ENCODE data around the gene ZNF205. TPM values are rescaled to one million over a fixed set of nuclear protein-coding genes. Genes with fewer than 3 reads are reported as not detected.

Gene ZNF205
- total and polyA plus RNA-seq, 2 of the 13 experiments (the other 11 are each of a cell fraction or from before 2014, with no cell fraction given) = 5.8 to 10.2 TPM

DNA sequence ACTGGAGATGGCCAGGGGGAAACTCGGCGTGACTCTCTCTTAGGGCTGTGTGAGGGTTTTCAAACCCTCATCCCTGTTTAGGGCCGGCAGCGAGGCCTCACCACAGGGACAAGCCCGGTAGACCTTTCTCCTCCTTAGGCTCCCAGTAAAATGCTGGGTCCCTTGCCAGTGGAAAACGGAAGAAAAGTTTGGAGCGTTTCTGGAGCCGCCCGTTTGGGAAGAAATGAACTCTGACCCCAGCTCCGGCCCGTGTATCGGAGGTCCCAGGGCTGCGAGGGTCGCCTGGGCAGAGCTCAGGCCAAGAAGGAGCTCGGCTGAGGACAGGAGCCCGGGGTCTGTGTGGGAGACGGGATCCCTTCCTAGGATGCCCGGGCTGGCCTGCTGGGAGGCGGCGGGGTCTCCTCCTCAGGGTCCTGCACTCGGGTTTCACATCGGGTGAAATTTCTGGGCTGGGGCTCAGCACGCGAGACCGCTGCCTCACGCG, 45.7 kb downstream of the ZNF205 start (continued):
- TF ChIP-seq ZNF562 (CRISPR knock-in tag; IDR thresholded peaks at IDR 0.05; ENCODE audit: borderline replicate concordance) = no peak
- TF ChIP-seq ZNF780A (CRISPR knock-in tag; IDR thresholded peaks at IDR 0.05) = no peak
- TF ChIP-seq ZNF354B (CRISPR knock-in tag; IDR thresholded peaks at IDR 0.05) = no peak
- no peak for TF ChIP-seq ZNF260 (CRISPR knock-in tag; IDR thresholded peaks at IDR 0.05; ENCODE audit: borderline replicate concordance, low read depth)
- TF ChIP-seq, protein P1, sequence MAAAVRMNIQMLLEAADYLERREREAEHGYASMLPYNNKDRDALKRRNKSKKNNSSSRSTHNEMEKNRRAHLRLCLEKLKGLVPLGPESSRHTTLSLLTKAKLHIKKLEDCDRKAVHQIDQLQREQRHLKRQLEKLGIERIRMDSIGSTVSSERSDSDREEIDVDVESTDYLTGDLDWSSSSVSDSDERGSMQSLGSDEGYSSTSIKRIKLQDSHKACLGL (CRISPR knock-in tag; IDR thresholded peaks at IDR 0.05) = no peak; the same call in 1 of the 2 replicates
- no peak for TF ChIP-seq ELF1 (CRISPR knock-in tag; IDR thresholded peaks at IDR 0.05)
- TF ChIP-seq ZNF790 (CRISPR knock-in tag; IDR thresholded peaks at IDR 0.05; ENCODE audit: borderline replicate concordance) = 0 out of 2 replicates have a peak, but pooled peaks have one; percentile 37
- no peak for TF ChIP-seq SMYD3 (CRISPR knock-in tag; IDR thresholded peaks at IDR 0.05)
- TF ChIP-seq TCF7L2 (IDR thresholded peaks at IDR 0.05; ENCODE audit: low read depth, low read length) = no peak
- TF ChIP-seq SP2 (CRISPR knock-in tag; IDR thresholded peaks at IDR 0.05) = no peak
- TF ChIP-seq GABPA (IDR thresholded peaks at IDR 0.05; ENCODE audit: low read depth, low read length) = no peak
- TF ChIP-seq GABPA (CRISPR knock-in tag; IDR thresholded peaks at IDR 0.05; ENCODE audit: low read depth) = 0 out of 2 replicates have a peak, but pooled peaks have one; percentile 7
- no peak for TF ChIP-seq KLF15 (CRISPR knock-in tag; IDR thresholded peaks at IDR 0.05; ENCODE audit: borderline replicate concordance)
- TF ChIP-seq SRY (CRISPR knock-in tag; IDR thresholded peaks at IDR 0.05) = 0 out of 2 replicates have a peak, but pooled peaks have one; percentile 30
- TF ChIP-seq, protein P2, sequence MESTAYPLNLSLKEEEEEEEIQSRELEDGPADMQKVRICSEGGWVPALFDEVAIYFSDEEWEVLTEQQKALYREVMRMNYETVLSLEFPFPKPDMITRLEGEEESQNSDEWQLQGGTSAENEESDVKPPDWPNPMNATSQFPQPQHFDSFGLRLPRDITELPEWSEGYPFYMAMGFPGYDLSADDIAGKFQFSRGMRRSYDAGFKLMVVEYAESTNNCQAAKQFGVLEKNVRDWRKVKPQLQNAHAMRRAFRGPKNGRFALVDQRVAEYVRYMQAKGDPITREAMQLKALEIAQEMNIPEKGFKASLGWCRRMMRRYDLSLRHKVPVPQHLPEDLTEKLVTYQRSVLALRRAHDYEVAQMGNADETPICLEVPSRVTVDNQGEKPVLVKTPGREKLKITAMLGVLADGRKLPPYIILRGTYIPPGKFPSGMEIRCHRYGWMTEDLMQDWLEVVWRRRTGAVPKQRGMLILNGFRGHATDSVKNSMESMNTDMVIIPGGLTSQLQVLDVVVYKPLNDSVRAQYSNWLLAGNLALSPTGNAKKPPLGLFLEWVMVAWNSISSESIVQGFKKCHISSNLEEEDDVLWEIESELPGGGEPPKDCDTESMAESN (CRISPR knock-in tag; conservative IDR thresholded peaks at IDR 0.05) = no peak
- TF ChIP-seq, protein P3, sequence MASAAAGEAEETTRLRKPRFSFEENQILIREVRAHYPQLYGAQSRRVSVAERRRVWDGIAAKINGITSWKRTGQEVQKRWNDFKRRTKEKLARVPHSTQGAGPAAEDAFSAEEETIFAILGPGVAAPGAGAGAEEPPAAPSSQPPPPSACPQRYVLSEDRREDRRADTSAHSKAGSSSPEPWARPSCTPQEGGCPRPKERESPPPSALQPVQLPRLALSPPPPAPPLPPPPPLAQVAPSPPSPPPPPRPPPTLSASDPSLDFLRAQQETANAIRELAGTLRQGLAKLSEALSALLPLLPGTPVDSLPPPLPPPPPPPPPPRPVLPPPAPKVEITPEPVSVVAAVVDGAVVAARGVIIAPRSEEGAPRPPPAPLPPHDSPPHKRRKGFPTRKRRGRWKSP (CRISPR knock-in tag; IDR thresholded peaks at IDR 0.05) = no peak
- TF ChIP-seq RBAK (CRISPR knock-in tag; IDR thresholded peaks at IDR 0.05) = no peak
- no peak for TF ChIP-seq KDM6A (CRISPR knock-in tag; IDR thresholded peaks at IDR 0.05; ENCODE audit: low read depth)
- TF ChIP-seq RXRA (CRISPR knock-in tag; IDR thresholded peaks at IDR 0.05) = no peak
- no peak for TF ChIP-seq ZNF768 (CRISPR knock-in tag; IDR thresholded peaks at IDR 0.05)
- TF ChIP-seq, protein P4, sequence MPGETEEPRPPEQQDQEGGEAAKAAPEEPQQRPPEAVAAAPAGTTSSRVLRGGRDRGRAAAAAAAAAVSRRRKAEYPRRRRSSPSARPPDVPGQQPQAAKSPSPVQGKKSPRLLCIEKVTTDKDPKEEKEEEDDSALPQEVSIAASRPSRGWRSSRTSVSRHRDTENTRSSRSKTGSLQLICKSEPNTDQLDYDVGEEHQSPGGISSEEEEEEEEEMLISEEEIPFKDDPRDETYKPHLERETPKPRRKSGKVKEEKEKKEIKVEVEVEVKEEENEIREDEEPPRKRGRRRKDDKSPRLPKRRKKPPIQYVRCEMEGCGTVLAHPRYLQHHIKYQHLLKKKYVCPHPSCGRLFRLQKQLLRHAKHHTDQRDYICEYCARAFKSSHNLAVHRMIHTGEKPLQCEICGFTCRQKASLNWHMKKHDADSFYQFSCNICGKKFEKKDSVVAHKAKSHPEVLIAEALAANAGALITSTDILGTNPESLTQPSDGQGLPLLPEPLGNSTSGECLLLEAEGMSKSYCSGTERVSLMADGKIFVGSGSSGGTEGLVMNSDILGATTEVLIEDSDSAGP (CRISPR knock-in tag; IDR thresholded peaks at IDR 0.05; ENCODE audit: borderline replicate concordance) = no peak

All from HepG2 (cell line).